Measurements from ENCODE around the gene RGS8.

The RGS8 gene

GRCh38 chr1:182671750-182672486, 12.5 kb downstream of the RGS8 start:
- no peak for DNase-seq

DNA sequence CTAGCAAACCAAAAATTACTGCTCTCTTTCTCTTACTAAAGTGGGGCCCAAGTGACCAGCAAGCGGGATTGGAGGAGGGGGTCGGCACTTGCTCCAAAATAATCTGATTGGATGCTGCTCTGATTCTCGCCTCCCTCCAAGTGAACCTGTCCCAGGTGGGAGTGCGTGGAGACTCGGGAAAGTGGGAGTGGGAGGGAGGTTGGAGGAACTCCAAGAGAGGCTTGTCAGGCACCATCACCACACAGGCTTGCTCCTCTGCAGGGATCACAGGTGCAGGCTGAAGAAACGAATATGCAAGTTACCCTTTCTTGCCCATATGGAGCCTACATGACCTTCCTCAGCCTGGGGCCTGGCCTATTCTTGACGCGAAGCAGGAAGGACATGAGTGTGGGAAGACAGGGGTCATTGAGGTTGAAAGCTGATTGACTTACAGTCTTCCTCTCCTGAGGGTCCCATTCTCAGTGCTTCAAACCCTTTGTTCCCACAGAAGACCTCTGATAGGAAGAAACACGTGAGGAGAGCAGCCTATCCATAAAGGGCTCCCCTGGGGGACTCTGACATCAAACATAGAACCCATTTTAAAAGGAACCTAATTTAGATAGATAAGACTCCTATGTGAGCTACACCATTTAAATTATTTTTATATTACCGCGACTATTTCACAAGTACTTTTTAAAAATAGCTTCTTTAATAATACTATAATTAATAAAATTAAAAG, 14.2 kb downstream of the RGS8 start:
- DNase-seq: no peak

DNA sequence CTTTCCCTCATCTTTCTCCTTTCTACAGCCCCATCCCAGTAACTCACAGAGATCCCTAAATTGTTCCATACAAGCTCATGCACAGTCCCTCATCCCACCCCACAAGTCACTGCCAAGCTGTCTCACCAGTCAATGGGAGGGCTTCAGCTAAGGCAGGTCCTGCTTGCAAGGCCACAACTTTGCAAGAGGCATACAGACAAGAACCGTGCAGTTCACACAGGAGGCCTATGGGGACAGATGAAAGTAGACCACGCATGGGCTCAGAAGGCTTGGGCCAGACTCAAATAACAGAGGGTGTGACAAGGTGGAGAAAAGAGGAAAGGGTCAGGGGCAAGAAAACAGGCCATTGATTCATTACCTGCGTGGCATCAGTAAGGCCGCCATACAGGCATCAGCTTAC, 15.1 kb downstream of the RGS8 start:
- DNase-seq: no peak

DNA sequence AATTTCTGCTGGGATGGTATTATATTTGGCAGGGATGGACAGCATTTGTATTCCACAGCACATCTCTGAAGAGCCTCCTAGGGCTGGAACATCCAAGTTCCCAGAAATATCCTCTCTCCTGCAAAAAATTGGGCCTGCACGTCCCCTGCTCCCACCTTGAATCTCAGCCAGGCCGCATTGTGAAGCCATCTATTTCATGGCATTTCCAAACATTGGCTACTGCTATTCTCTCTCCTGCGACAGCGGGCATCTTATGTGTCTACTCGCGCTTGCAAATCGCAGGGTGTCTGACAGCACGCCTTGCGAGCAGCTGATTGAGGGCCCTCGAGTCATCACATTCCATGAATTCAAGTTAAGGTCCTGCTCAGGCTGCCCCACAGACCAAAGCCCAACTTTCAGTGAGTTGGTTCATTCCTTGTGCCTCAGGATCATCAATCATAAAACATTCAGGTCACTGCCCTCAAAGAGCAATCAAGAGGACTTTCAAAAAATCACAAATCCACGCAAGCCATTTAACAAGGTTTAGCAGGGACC, 15.8 kb downstream of the RGS8 start:
- no peak for DNase-seq

GRCh38 chr1:182667848-182668505, 16.4 kb downstream of the RGS8 start:
- DNase-seq: no peak

DNA sequence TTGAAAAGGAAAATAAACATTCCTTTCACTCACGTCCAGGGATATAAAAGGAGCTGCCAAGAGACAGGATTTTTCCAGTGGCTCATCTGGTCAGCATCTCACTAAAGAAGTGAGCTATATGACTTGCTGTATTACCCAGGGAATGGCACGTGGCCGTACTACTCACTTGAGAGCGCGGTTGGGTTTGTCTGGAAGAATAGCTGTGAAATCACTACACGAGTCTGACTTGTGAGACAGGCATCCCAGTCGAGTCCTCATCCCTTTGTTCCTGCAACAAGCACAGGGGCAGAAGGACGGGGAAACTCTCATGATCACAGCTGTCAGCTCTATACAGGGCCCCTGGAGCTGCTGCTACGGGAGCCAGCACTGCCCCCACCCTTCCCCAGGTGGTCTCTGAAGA, 17.7 kb downstream of the RGS8 start:
- DNase-seq: peak; percentile 45

DNA sequence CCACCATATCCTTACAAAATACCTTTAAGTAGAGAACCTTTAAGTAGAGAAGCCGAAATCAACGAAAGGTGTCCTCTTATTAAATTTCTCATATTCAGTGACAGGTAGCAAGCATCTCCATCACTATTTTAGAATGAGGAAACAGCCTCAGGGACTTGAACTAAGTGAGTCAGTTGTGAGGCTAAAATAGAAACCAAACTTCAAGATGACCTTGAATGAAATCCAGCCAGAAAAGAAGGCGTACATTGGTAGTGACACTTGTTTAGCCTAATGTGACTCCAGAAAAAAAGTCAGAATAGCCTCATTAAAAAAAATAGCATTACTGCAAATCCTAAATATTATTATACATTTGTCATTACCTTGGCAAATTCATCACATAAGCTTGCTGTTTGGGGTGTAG, 20.1 kb downstream of the RGS8 start:
- no peak for DNase-seq

DNA sequence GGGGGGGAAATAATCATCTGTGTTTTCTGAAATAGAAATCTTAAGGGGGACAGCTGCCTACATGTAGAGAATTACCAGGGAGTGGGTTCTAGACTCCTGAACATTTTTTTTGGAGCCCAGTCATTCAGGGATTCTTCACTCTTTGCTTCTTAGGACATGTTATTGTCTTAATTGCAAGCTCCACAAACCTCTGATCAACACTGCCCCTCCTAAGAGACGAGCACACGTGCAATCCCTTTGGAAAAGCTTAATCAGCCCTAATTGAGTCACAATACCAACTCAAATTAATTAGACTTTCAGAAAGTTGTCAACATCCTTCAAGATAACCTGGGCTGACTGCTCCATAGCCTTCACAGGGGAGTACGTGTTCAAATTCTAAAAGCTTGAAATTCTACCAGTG, 21.4 kb downstream of the RGS8 start:
- DNase-seq: no peak

DNA sequence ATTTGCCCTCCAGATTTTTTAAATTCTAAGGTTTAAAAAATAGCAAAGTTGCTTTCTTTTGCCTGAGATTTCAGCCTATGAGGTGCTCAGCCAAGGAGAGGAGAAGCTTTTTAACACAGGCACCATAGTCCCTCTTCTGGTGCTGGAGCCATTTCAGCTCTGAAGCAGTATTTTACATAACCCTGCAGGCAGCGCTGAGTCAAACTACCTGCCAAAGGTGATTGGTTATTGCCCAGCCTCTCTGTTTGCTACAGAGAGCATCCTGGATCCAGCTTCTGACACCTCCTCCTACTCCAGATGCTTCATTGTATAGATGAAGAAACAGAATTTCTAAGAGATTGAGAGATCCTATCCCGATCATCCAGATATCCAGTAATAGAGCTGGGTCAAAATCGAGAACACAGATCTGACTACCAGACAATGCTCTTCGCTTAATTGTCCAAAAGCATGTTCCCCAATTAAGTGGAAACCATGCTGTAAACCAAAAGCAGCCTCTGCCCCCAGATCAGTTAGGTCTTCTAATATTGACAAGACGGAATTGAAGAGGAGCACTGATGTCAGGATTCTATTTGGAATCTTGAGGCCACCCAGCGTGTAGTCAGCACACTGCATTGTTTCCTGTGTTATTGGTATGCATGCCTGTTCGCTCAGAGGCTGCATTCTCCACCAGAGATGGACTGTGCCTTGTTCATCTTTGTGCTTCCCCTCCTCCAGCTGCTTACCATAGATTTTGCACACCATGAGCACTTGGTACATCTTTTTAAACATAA, 22.1 kb downstream of the RGS8 start:
- peak; percentile 41 for DNase-seq

- DNase-seq: no peak
Measured at GRCh38 chr1:182658055-182658454, 26.3 kb downstream of the RGS8 start.

DNA sequence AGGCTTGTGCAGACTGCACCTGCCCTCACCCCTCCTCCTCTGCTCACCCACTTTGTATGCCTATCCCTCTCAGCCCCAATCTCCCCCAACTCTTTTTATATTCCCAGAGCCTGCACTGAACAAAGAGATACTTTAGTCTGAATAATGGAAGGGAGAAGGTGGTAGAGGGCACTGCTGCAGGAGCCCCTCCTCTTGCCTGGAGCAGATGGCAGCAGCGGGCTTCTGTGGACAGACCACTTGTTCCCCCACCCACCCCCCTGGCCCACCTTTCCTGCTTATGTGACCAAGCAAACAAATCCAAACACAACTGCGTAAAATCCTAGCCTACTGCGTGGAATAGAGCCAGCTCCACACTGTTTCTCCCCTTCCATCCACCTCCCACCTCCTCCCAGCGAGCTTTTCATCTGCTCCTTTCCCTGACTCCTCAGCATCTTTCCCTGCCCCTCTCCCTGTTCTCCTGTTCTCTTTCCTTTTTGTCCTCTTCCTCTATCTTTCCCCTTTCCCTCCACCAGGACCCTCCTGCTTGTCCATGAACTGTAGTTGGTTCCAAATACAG, 27.5 kb downstream of the RGS8 start:
- no peak for DNase-seq

DNA sequence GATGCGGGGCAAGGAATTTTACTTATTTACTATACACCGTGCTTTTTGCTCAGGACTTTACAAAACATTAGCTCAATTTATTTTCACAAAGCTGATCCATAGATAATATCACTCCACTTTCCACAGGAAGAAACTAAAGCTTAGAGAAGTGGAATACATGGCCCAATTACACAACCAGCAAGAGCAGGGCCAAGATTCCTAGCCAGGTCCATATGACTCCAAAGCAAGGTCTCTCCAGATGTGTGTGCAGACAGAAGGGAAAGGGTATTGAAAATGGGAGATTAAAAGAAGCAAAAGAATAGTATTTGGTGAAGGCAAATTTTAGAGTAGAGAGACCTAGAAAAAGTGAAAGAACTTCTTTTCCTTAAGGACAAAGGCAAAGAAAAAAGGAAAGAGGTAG, 30.4 kb downstream of the RGS8 start:
- no peak for DNase-seq

GRCh38 chr1:182652933-182653332, 31.5 kb downstream of the RGS8 start:
- no peak for DNase-seq

- DNase-seq: no peak
Measured at GRCh38 chr1:182651339-182651724, 33.1 kb downstream of the RGS8 start.

DNA sequence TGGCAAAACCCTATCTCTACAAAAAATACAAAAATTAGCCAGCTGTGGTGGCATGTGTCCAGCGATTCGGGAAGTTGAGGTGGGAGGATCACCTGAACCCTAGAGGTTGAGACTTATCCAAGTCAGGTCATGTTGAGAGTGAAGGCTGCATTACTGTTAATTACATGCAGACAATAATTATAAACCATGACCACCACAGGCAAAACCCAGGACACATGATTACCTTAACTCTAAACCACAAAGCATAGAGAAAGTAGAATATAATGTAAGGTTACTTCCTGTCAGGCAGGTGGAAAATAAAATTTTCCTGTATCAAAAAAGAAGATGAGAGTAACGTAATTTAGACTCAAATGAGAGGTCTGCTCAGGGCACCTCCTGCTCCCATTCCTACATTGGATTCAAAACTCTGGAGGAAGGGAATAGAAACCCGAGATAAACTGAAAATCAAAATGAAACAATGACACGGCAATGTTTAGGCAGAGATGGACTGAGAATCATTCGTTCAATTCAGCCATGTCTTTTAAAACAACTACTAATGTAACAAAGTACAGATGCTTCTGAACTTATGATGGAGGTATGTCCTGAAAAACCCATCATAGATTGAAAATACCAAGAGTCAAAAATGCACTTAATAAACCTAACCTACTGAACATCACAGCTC, 33.6 kb downstream of the RGS8 start:
- no peak for DNase-seq

GRCh38 chr1:182649041-182649440, 35.3 kb downstream of the RGS8 start:
- no peak for DNase-seq

GRCh38 chr1:182646739-182647138, 37.6 kb downstream of the RGS8 start:
- no peak for DNase-seq

DNA sequence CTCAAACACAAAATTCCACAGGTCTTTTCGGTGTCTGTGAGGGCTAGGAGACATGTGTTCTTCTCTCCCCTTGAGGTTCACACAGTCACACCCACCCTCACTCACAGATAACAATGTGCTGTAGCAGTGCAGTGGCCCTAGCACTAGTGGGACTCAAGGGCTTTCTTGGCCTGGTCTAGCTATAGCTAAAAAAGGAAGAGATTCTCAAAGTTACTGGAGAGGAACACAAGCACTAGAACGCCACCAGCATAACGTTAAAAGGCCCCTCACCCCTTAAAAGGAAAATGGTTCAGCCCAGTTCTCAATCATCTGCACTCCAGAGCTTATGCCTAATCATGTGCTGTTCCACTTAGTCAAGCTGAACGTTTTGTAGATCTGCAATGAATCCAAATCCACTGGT, 39.5 kb downstream of the RGS8 start:
- DNase-seq: no peak

- no peak for DNase-seq
Measured at GRCh38 chr1:182643699-182644098, 40.7 kb downstream of the RGS8 start.

DNA sequence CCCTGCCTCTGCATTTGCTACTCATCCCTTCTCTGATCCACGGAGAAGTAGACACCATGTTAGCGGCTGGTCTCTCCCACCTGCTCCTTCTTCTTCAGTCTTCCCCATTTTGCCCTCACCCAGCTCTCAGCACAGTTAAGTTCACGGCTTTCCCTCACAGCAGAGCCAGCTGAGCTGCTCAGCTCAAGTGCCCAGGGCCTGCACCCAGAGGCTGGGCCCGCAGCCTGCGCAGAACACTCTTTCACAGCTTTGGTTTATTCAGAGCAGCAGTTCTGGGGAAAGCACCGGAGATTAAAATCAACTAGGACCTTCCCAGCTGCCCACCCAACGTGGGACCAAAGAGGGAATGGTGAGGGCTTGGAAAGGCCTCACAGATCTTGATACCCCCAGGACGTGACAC, 41.9 kb downstream of the RGS8 start:
- DNase-seq: no peak

DNA sequence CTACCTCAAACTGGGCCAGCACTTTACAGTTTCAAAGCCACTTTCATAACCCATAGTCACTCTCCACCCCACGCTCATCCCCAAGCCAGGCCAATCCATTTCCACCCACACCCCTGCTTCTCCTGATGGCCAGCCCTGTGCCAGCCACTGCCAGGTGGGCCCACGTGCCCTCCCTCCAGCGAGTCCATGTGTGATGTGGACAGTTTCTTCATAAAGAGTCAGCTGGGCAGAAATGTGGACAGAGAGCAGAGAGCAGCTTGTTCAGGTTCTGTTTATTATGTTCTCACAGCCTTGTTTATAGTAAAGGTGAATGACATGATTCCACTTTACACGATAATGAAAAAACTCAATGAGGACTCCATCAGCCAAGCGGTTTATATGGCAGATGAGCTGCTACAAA, 42.8 kb downstream of the RGS8 start:
- no peak for DNase-seq

DNA sequence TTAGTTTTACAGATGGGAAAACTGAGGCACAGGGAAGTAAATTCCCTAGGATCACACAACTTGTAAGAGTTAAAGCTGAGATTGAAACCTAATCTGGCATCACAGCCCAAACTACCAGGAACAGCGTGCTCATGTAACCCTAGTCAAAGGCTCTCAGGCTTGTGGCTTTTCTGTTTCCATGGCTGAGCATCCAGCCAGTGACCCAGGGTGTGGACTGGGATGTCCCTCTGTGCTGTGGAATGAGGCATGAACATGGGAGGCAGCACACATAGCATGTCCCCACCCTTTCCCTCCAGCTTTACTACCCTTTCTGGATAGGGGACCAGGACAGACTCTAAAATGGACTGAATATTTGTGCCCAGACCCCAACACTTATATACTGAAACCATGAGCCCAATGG, 45.1 kb downstream of the RGS8 start:
- no peak for DNase-seq

All from fibroblast of skin of scalp (primary cell).